HL-60 (cell line): ENCODE results near the gene TPBGL.

Experiments
- DNase-seq, 2 experiments: peaks; one replicate each; pipeline ENCODE4 v3.0.0-alpha.2; 2010 to 2020; ENCODE audit warnings: low read depth in 1 of 2, low spot score in 1 of 2
- H3K27ac ChIP-seq: fragments of 250-450 bp; sonication (Bioruptor Pico); replicated peaks from 2 replicates; pipeline ENCODE4 v1.5.1; 2020; ENCODE audit warnings: mild to moderate bottlenecking, moderate library complexity
- H3K27me3 ChIP-seq: fragments of 250-450 bp; sonication (Bioruptor Pico); 2 replicates; pipeline ENCODE4 v1.5.1; 2021; ENCODE audit warnings: mild to moderate bottlenecking, moderate library complexity; ENCODE audit not compliant: insufficient read depth, poor library complexity, severe bottlenecking
- H3K4me3 ChIP-seq: replicated peaks from 2 replicates; pipeline ENCODE4 v1.5.1; 2011; ENCODE audit warnings: mild to moderate bottlenecking, control low read depth, low read length; ENCODE audit not compliant: insufficient read depth
- GABPA ChIP-seq: IDR thresholded peaks from 2 replicates; pipeline ENCODE4 v1.6.1; 2012; ENCODE audit warnings: low read depth
- POLR2AphosphoS5 ChIP-seq: IDR thresholded peaks from 2 replicates; pipeline ENCODE4 v1.6.1; 2012; ENCODE audit warnings: low read depth
- SPI1 ChIP-seq: IDR thresholded peaks from 2 replicates; pipeline ENCODE4 v1.6.1; 2012; ENCODE audit warnings: low read depth, mild to moderate bottlenecking, borderline replicate concordance
- TF ChIP-seq, protein P1 (sequence below): IDR thresholded peaks from 2 replicates; pipeline ENCODE4 v1.6.1; 2012; ENCODE audit warnings: low read depth; ENCODE audit not compliant: insufficient replicate concordance
- TF ChIP-seq, protein P2 (sequence below): IDR thresholded peaks from one replicate; pipeline ENCODE4 v1.5.1; 2011; ENCODE audit warnings: low read length, control low read depth, inconsistent platforms; ENCODE audit not compliant: insufficient read depth

The TPBGL gene

GRCh38 chr11:75233754-75234172 lies 6.8 kb upstream of the TPBGL start:
- TF ChIP-seq, protein P1, sequence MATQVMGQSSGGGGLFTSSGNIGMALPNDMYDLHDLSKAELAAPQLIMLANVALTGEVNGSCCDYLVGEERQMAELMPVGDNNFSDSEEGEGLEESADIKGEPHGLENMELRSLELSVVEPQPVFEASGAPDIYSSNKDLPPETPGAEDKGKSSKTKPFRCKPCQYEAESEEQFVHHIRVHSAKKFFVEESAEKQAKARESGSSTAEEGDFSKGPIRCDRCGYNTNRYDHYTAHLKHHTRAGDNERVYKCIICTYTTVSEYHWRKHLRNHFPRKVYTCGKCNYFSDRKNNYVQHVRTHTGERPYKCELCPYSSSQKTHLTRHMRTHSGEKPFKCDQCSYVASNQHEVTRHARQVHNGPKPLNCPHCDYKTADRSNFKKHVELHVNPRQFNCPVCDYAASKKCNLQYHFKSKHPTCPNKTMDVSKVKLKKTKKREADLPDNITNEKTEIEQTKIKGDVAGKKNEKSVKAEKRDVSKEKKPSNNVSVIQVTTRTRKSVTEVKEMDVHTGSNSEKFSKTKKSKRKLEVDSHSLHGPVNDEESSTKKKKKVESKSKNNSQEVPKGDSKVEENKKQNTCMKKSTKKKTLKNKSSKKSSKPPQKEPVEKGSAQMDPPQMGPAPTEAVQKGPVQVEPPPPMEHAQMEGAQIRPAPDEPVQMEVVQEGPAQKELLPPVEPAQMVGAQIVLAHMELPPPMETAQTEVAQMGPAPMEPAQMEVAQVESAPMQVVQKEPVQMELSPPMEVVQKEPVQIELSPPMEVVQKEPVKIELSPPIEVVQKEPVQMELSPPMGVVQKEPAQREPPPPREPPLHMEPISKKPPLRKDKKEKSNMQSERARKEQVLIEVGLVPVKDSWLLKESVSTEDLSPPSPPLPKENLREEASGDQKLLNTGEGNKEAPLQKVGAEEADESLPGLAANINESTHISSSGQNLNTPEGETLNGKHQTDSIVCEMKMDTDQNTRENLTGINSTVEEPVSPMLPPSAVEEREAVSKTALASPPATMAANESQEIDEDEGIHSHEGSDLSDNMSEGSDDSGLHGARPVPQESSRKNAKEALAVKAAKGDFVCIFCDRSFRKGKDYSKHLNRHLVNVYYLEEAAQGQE: peak; percentile 98
- TF ChIP-seq GABPA: no peak
- TF ChIP-seq SPI1: peak; percentile 35; the same call in 1 of the 2 replicates
- TF ChIP-seq, protein P2, sequence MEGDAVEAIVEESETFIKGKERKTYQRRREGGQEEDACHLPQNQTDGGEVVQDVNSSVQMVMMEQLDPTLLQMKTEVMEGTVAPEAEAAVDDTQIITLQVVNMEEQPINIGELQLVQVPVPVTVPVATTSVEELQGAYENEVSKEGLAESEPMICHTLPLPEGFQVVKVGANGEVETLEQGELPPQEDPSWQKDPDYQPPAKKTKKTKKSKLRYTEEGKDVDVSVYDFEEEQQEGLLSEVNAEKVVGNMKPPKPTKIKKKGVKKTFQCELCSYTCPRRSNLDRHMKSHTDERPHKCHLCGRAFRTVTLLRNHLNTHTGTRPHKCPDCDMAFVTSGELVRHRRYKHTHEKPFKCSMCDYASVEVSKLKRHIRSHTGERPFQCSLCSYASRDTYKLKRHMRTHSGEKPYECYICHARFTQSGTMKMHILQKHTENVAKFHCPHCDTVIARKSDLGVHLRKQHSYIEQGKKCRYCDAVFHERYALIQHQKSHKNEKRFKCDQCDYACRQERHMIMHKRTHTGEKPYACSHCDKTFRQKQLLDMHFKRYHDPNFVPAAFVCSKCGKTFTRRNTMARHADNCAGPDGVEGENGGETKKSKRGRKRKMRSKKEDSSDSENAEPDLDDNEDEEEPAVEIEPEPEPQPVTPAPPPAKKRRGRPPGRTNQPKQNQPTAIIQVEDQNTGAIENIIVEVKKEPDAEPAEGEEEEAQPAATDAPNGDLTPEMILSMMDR: no peak
- peak; percentile 24 to 32 for DNase-seq
- H3K4me3 ChIP-seq: no peak overlapping the region
- H3K27me3 ChIP-seq: peaks cover 5% of the 10 kb centered on the region
- H3K27ac ChIP-seq: no peak overlapping the region

- Histone ChIP-seq H3K4me3 (no peak overlapping the region), H3K27me3 (peaks cover 22% of the 10 kb centered on the region), H3K27ac (no peak overlapping the region)
- TF ChIP-seq, protein P2: no peak
- TF ChIP-seq GABPA (no peak), POLR2AphosphoS5 (no peak), SPI1 (no peak)
- TF ChIP-seq, protein P1: no peak
- DNase-seq: no peak
Observed at GRCh38 chr11:75236062-75236461, 4.5 kb upstream of the TPBGL start.

- TF ChIP-seq, protein P1: no peak
- TF ChIP-seq GABPA: no peak
- TF ChIP-seq, protein P2: no peak
- TF ChIP-seq POLR2AphosphoS5: no peak
- no peak for TF ChIP-seq SPI1
- DNase-seq: no peak
- Histone ChIP-seq H3K27me3 (peaks cover 22% of the 10 kb centered on the region), H3K4me3 (no peak overlapping the region), H3K27ac (no peak overlapping the region)
Observed at GRCh38 chr11:75237050-75237449, 3.5 kb upstream of the TPBGL start.
